SK-N-SH treated with all-trans-retinoic acid at 6 μM for 48 hours (cell line): ENCODE data around the gene LBHD2.

Source experiments
- ARNTL ChIP-seq: fragments of 450-650 bp; formaldehyde crosslinking; IDR thresholded peaks from 2 replicates; pipeline ENCODE4 v1.5.0; 2020; ENCODE audit warnings: low read depth, mild to moderate bottlenecking, moderate library complexity, borderline replicate concordance
- GLIS3 ChIP-seq: fragments of 250-450 bp; sonication (Bioruptor Pico); IDR thresholded peaks from 2 replicates; pipeline ENCODE4 v1.5.0; 2020; ENCODE audit warnings: mild to moderate bottlenecking, moderate library complexity
- PPARA ChIP-seq: fragments of 250-450 bp; sonication (Bioruptor Pico); IDR thresholded peaks from 2 replicates; pipeline ENCODE4 v1.5.0; 2020; ENCODE audit warnings: mild to moderate bottlenecking, borderline replicate concordance
- SNAI2 ChIP-seq: fragments of 250-450 bp; sonication (Bioruptor Pico); IDR thresholded peaks from 2 replicates; pipeline ENCODE4 v1.5.0; 2020; ENCODE audit warnings: mild to moderate bottlenecking, moderate library complexity
- ZFP30 ChIP-seq: fragments of 450-650 bp; formaldehyde crosslinking; IDR thresholded peaks from 2 replicates; pipeline ENCODE4 v1.5.0; 2022; ENCODE audit warnings: mild to moderate bottlenecking, moderate library complexity

GRCh38 chr14:103078860-103079587, 5.0 kb upstream of the LBHD2 start:
- TF ChIP-seq ZFP30 (CRISPR knock-in tag) (no peak), GLIS3 (CRISPR knock-in tag) (no peak), PPARA (no peak), SNAI2 (CRISPR knock-in tag) (no peak), ARNTL (CRISPR knock-in tag) (no peak)
